MCF 10A (cell line): ENCODE results near the gene ECHDC1. TPM values are rescaled to one million over a fixed set of nuclear protein-coding genes. Genes with fewer than 3 reads are reported as not detected.

Source experiments
- BruUV-seq: library from RNA; stranded (reverse); fragments of 400-500 nt; replicated peaks from 2 replicates; lab custom pipeline; 2021; lab: Mats Ljungman, UMichigan
- CTCF ChIA-PET: fragments of 300-600 bp; sonication (Branson Sonifier 250); formaldehyde crosslinking; extraction: SDS; loops from one replicate; lab custom pipeline; 2021; ENCODE audit warnings: antibody characterized with exemption, inconsistent platforms; lab: Yijun Ruan, JAX
- POLR2A ChIA-PET: fragments of 300-600, 350-650 bp; sonication (Branson Sonifier 250); formaldehyde crosslinking; extraction: SDS; loops from one replicate; lab custom pipeline; 2020; ENCODE audit warnings: antibody characterized with exemption, inconsistent platforms; lab: Yijun Ruan, JAX
- DNase-seq: peaks from one replicate; pipeline ENCODE4 v3.0.0-alpha.2; 2018; ENCODE audit not compliant: unreplicated experiment
- H3K27ac Mint-ChIP-seq: one replicate; pipeline ENCODE4 v1.8.0; 2022; ENCODE audit warnings: mild to moderate bottlenecking, low read depth, mixed read lengths; ENCODE audit not compliant: unreplicated experiment
- H3K27me3 Mint-ChIP-seq: one replicate; pipeline ENCODE4 v1.8.0; 2022; ENCODE audit warnings: mixed read lengths; ENCODE audit not compliant: insufficient read depth, unreplicated experiment
- H3K36me3 Mint-ChIP-seq: one replicate; pipeline ENCODE4 v1.8.0; 2022; ENCODE audit warnings: mild to moderate bottlenecking, moderate library complexity, mixed read lengths; ENCODE audit not compliant: insufficient read depth, unreplicated experiment
- H3K4me1 Mint-ChIP-seq: one replicate; pipeline ENCODE4 v1.8.0; 2022; ENCODE audit warnings: mixed read lengths; ENCODE audit not compliant: insufficient read depth, unreplicated experiment
- H3K4me3 Mint-ChIP-seq: one replicate; pipeline ENCODE4 v1.8.0; 2022; ENCODE audit warnings: mild to moderate bottlenecking, moderate library complexity, mixed read lengths; ENCODE audit not compliant: unreplicated experiment
- H3K9me3 Mint-ChIP-seq: one replicate; pipeline ENCODE4 v1.8.0; 2022; ENCODE audit warnings: mixed read lengths; ENCODE audit not compliant: unreplicated experiment
- intact Hi-C: fragments of 100-400 bp; cut with micrococcal nuclease; formaldehyde crosslinking; loops from 2 replicates; pipeline ENCODE4 v1.14.1; 2022
- total RNA-seq: library from RNA; stranded (reverse); gene quantifications from 2 replicates; pipeline ENCODE4 v1.2.3, GENCODE V29; 2022
- TF ChIP-seq, protein P1 (sequence below): fragments of 200-600 bp; IDR thresholded peaks from one replicate; pipeline ENCODE4 v1.8.0; 2022; ENCODE audit warnings: antibody characterized with exemption, mild to moderate bottlenecking; ENCODE audit not compliant: unreplicated experiment

ECHDC1 gene
- total RNA-seq, 1 experiment from 2014 or later: 70.7 TPM

DNA sequence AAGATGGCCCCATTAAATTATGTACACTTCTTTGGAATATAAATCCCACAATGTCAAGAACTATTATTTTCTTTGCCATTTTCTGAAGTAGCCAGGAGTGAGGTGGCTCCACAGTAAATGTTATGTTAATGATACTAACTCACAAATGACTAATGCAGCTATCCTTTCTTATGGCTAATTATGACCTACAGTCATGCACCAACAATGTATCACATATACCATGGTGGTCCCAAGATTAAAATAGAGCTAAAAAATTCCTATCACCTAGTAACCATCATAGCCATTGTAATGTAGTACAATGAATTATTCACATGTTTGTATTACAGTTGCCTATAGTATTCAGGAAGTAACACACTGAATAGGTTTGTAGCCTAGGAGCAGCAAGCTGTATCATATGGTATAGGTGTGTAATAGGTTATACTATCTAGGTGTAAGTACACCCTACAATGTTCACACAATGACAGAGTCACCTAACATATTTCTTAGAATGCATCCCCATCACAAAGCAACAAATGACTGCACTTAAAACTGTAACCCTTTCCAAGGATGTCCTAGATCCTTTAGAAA lies 15.3 kb downstream of the ECHDC1 start:
- DNase-seq: no peak
- no TSS peak for BruUV-seq
- Mint-ChIP-seq H3K4me1 (peaks cover 8% of the 10 kb centered on the region), H3K27me3 (no peaks in the 10 kb centered on the region), H3K27ac (no peak overlapping the region), H3K9me3 (no peaks in the 10 kb centered on the region), H3K36me3 (peaks cover 52% of the 10 kb centered on the region), H3K4me3 (no peak overlapping the region)
- TF ChIP-seq, protein P1, sequence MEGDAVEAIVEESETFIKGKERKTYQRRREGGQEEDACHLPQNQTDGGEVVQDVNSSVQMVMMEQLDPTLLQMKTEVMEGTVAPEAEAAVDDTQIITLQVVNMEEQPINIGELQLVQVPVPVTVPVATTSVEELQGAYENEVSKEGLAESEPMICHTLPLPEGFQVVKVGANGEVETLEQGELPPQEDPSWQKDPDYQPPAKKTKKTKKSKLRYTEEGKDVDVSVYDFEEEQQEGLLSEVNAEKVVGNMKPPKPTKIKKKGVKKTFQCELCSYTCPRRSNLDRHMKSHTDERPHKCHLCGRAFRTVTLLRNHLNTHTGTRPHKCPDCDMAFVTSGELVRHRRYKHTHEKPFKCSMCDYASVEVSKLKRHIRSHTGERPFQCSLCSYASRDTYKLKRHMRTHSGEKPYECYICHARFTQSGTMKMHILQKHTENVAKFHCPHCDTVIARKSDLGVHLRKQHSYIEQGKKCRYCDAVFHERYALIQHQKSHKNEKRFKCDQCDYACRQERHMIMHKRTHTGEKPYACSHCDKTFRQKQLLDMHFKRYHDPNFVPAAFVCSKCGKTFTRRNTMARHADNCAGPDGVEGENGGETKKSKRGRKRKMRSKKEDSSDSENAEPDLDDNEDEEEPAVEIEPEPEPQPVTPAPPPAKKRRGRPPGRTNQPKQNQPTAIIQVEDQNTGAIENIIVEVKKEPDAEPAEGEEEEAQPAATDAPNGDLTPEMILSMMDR: no peak
- CTCF ChIA-PET: interaction anchor here (1.3 to 1.6 kb wide), 2 partner anchors 24 to 93 kb away, joined by 4 read pairs; no protein-coding TSS in a partner anchor
- intact Hi-C loops: loop anchor here (5.0 kb wide), 1 partner anchor 94 kb away; no protein-coding TSS in a partner anchor
- POLR2A ChIA-PET: interaction anchor here (0.6 kb wide), 1 partner anchor 92 kb away, joined by 3 read pairs; no protein-coding TSS in a partner anchor

DNA sequence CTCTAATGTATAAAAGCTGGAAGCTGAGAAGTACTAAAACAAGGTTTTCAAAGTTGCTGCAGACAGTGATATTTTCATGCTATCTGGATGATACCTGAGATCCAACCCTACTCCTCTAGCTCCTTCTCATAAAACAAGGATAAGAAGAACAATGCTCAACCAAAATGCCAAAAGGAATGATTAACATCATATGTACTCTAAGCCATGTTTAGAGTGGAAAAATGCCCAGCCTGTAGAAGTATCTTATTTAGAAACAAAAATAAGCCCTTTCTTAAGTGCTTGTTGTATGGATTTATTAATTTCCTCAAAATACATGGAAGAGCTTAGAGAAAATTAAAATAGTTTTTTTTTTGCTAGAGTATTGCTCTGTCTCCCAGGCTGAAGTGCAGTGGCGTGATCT lies 23.7 kb downstream of the ECHDC1 start:
- Mint-ChIP-seq H3K9me3 (no peaks in the 10 kb centered on the region), H3K4me3 (no peak overlapping the region), H3K4me1 (peaks cover 5% of the 10 kb centered on the region), H3K36me3 (peaks cover 48% of the 10 kb centered on the region), H3K27ac (no peak overlapping the region), H3K27me3 (no peaks in the 10 kb centered on the region)
- ChIA-PET POLR2A (interaction anchor here (1.2 kb wide), 1 partner anchor 12 kb away, joined by 4 read pairs; no protein-coding TSS in a partner anchor), CTCF (interaction anchor here (0.7 to 1.3 kb wide), 6 partner anchors 12 to 197 kb away, joined by 3 to 7 read pairs (median 4); partner anchors contain the start of gene RNF146)
- TF ChIP-seq, protein P1: no peak
- no TSS peak for BruUV-seq
- intact Hi-C loops: no loop called here
- DNase-seq: no peak

DNA sequence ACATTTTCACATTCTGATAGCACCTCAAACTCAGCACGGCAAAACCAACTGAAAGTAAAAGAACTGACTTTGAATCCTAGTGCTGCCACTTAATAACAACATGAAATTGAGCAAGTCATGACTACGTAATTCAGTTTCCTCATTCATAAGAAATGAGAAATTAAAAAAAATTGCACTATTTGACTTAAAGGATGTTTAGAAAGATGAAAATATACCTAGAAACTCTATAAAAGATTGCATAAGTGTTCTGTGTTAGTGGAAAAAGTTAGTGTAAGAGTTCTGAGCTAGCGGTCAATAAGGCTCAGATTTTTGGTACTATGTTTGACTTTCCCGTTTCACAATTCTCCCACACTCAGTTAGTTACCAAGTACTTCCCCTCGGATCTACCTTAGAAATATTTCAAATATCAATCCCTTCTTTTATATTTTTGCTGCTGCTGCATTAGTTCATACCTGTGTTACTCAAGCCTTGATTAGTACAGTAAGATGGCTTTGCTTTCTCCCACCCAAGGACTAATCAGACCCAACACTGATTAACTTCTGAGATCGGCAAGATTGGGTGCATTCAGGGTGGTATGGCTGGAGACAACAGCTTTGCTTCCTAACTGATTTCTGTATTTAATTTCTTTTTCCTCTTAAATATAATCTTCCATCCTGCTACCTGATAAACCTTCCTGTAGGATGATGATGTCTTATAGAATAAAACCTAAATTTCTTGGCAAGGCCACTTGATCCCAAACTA lies 25.9 kb downstream of the ECHDC1 start:
- H3K27me3 Mint-ChIP-seq: no peaks in the 10 kb centered on the region
- H3K27ac Mint-ChIP-seq: no peak overlapping the region
- no TSS peak for BruUV-seq
- ChIA-PET CTCF (interaction anchor here (0.8 to 1.6 kb wide), 2 partner anchors 16 kb away, joined by 3 to 6 read pairs; no protein-coding TSS in a partner anchor), POLR2A (no interaction called here)
- H3K4me3 Mint-ChIP-seq: no peak overlapping the region
- DNase-seq: no peak
- H3K36me3 Mint-ChIP-seq: peaks cover 56% of the 10 kb centered on the region
- H3K4me1 Mint-ChIP-seq: peaks cover 5% of the 10 kb centered on the region
- TF ChIP-seq, protein P1: no peak
- no peaks in the 10 kb centered on the region for H3K9me3 Mint-ChIP-seq
- intact Hi-C loops: no loop called here

DNA sequence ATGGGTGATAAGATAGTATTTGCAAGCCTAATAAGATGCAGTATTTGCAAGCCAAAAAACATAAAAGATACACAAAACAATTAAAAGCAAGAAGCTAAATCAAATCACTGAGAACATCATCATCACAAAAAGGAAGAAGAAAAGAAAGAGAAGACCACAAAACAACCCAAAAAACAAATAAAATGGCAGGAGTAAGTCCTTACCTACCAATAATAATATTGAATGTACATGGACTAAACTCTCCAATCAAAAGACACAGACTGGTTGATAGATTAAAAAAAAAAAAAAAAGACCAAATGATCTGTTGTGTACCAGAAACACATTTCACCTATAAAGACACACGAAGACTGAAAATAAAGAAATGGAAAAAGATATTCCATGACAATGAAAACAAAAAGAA lies 37.7 kb downstream of the ECHDC1 start:
- ChIA-PET CTCF (interaction anchor here (0.6 to 3.2 kb wide), 6 partner anchors 39 to 241 kb away, joined by 3 to 36 read pairs (median 5); partner anchors contain the start of gene RNF146), POLR2A (interaction anchor here (1.4 to 1.7 kb wide), 2 partner anchors 38 to 114 kb away, joined by 3 to 5 read pairs; partner anchors contain the start of gene ECHDC1)
- H3K36me3 Mint-ChIP-seq: peaks cover 43% of the 10 kb centered on the region
- no TSS peak for BruUV-seq
- H3K4me3 Mint-ChIP-seq: no peak overlapping the region
- TF ChIP-seq, protein P1: no peak
- peaks cover 8% of the 10 kb centered on the region for H3K9me3 Mint-ChIP-seq
- no peaks in the 10 kb centered on the region for H3K27me3 Mint-ChIP-seq
- H3K4me1 Mint-ChIP-seq: peaks cover 13% of the 10 kb centered on the region
- intact Hi-C loops: no loop called here
- no peak for DNase-seq
- no peak overlapping the region for H3K27ac Mint-ChIP-seq
